ENCODE results near the gene IQCH.

IQCH gene

DNA sequence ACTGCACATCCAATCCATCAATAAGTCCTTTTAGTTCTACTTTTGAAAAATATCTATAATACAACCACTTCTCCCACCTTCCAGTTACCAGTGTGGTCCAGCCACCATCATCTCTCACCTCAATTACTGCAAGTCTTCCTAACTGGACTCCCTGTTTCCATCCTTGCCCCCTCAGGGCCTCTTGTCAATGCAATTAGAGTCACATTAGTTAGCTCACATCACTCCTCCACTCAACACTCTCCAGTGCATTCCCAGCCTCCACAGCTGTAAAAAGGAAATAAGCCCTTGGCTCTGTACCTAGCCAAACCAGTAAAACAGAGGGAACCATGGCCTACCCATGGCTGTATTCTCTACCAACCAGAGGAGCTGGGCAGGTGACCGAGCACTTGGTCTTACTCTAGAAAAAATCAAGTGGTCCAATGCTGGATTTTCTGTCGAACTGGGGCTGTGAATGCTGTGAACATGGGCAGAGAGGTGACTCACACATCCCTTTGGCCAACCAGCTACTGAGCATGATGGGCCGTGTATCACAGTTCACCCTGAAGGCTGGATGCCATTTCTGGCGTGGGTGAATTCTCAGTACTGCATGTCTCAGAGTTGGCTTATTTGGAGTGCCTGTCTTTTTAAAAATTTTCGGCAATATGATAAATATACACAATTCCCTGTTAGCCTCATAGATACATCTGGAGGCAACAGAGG is 203.9 kb downstream of the IQCH start:
- DNase-seq = no peak

DNA sequence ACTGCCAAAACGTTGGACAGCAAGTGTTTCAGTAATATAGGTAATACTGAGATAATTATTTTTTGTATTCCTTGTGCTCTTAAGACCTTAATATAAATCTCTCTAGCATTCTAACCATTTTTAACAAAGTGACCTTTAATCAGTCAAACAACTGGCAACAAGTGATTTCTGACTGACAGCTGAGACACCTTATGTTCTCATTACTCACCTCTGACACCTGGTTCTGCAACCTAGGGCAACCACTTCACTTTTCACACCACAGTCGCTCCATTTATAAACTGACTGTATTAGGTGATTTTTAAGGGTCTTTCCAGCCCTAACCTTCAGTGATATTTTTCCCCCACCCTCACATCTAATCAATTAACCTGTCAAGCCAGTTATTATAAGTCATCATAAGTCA is 205.9 kb downstream of the IQCH start:
- no peak for DNase-seq

GRCh38 chr15:67461735-67462134 is 207.1 kb downstream of the IQCH start:
- DNase-seq = no peak

GRCh38 chr15:67462875-67463274 is 208.3 kb downstream of the IQCH start:
- DNase-seq = no peak

DNA sequence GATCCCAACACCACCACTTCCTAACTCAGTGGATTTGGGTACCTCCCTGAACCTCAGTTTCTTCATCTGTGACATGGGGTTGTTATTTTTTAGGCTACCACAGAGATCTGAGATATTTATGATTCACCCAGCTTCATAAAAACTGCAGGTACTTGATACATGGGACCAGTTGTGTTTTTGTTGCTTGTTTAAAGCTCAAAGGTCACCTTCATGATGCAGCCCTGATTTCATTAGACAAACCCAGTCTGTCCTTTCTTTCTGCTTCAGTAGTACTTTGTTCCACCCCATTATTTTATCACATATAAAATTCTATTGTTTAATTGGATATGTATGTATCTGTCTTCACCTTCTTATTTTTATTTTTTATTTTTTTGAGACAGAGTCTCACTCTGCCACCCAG is 208.9 kb downstream of the IQCH start:
- no peak for DNase-seq

GRCh38 chr15:67465196-67465952 is 210.8 kb downstream of the IQCH start:
- no peak for DNase-seq

DNA sequence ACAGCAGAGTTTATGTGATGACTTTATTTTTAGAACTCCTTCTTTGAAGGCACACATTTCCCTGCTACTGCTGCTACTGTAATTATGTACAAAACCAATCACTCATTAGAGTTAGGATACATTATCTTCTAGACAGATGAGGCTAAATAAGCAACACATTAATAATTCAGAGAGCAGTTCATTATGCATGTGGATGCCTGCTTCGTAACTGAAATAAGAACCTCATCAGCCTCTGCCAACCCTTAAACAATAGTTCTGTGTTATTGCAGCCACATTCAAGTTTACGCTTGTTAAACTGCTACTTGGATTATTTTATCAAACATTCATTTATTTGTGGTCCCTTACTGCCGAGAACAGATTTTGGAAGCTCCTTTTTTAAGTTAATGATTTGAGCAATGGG is 213.8 kb downstream of the IQCH start:
- DNase-seq = no peak

DNA sequence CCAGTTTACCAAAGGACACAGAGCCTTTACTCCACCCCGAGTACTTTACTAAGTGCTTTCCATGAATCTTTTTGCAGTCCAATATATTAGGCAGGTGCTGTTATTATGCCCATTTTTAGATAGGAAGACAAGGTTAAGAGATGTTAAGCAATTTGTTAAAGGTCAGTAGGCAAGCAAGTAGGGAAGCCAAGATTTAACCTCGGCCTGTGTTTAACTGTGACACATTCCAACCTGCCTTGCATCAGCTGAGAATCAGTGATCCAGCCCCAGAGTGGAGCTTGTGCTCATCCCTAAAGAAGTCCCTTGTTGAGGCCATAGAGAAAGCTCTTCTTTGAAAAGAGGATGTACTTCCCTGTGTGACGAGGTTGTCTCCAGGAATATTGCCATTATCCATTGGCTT is 215.1 kb downstream of the IQCH start:
- DNase-seq = no peak

- DNase-seq = no peak
Measured at GRCh38 chr15:67472957-67473356, 218.4 kb downstream of the IQCH start.

DNA sequence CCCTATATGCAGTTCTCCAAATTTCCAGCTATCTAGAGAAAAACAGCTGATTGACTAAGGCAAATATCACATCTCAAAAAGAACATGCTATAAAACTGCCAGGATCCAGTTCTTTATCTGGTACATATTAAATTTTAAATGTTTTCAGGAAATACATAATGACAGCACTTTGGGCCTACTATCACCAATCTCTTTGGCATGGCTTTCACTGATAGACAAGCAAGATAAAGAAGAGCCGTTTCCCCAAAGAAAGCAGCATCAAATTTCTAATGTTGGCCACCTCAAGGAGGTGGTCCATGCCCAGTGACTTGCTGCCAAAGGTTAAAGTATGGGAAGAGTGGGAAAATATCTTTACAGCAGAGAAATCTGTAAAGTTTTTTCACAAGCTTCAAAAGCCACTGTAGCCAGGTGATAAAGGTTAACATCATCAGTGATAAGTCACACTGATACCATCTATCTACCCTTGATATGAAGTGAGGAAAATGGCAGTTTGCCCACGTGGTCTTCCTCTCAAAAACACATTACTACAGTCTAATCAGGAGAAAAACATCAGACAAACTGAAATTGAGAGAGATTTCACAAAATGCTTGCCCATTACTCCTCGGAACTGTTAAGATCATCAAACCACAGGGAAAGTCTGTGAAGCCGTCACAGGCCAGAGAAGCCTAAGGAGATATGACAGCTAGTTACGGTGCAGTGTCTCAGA is 220.0 kb downstream of the IQCH start:
- DNase-seq = no peak

DNA sequence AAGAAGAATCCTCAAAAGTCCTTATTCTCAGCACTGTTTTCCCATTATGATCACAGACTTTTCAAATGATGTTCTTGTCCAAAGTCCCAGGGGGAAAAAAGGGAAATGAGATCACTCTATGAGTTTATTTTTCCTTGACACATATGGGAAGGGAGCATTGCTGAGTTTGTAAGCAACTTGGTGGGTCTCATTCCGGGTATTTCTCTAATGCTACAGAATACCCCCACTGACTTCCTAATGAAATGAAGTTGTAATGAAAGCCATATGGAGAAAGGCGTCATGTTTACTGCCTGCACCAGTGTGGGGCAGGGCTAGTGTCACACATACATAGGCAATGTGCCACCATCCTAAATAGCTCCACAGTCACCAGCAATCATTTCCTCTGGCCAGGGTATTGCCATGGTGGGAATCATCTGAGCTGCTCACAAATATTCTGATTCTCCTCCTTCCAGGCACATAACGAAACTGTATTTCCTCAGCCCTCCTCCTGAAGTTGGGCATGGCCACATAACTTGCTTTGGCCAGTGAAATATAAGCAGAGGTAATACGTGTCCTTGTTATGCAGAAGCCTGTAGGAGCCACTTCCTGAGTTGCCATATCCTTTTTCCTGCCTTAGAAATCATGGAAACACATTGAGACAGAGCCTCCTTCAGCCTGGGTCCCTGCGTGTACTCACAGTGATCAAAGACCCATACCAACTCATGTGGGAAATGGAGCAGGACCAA is 225.4 kb downstream of the IQCH start:
- DNase-seq = no peak

DNA sequence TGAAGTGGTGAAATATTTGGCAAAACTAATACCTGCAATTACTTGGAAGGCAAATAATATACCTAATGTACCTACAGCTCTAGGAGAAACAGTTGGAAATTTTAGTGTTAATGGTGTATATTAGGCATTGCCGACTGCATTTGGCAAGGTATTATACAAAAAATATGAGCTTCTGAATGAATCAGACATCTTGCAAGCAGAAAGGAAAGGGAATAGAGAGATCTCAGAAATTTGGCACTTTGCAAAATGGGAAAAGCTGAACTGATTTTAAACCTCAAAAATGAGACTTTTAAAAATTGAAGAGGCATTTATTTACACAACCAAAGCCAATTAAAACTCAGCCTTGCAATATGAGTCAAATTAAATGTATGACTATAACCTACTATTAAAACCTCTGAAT is 226.2 kb downstream of the IQCH start:
- no peak for DNase-seq

- DNase-seq = no peak
Measured at GRCh38 chr15:67481680-67482079, 227.1 kb downstream of the IQCH start.

- DNase-seq = no peak
Measured at GRCh38 chr15:67495585-67495984, 241.0 kb downstream of the IQCH start.

DNA sequence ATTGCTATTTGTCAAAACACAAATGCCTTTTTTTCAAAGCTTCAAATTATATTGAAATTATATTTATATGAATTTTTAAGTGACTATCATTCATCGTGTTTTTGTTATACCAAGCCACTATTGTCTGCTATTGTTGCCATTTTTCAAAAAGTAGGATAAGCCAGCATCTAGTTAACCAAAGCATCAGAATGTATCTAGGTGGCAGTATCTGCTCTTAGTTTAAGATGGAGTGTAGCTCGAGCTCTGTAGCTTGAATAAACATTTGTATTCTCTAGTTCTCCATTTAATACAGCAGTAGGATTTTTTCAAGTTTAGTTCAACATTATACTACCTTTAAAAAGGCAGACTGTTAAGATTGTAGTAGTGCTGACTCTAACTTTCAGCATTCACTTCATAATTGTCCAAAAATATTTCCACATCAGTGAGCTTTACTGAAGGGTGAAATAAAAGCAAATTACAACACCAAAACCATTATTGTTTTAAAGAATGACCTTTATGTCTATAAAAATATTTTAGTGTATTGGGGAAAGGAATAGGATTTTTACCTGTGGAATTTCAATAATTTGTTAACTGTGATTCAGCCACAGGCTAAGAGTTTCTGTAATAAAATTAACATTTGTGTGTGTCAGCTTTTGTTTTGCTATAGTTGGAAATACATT is 246.7 kb downstream of the IQCH start:
- no peak for DNase-seq

GRCh38 chr15:67501836-67502461 is 247.4 kb downstream of the IQCH start:
- no peak for DNase-seq

GRCh38 chr15:67504056-67504455 is 249.5 kb downstream of the IQCH start:
- no peak for DNase-seq

- no peak for DNase-seq
Measured at GRCh38 chr15:67504796-67505195, 250.2 kb downstream of the IQCH start.

DNA sequence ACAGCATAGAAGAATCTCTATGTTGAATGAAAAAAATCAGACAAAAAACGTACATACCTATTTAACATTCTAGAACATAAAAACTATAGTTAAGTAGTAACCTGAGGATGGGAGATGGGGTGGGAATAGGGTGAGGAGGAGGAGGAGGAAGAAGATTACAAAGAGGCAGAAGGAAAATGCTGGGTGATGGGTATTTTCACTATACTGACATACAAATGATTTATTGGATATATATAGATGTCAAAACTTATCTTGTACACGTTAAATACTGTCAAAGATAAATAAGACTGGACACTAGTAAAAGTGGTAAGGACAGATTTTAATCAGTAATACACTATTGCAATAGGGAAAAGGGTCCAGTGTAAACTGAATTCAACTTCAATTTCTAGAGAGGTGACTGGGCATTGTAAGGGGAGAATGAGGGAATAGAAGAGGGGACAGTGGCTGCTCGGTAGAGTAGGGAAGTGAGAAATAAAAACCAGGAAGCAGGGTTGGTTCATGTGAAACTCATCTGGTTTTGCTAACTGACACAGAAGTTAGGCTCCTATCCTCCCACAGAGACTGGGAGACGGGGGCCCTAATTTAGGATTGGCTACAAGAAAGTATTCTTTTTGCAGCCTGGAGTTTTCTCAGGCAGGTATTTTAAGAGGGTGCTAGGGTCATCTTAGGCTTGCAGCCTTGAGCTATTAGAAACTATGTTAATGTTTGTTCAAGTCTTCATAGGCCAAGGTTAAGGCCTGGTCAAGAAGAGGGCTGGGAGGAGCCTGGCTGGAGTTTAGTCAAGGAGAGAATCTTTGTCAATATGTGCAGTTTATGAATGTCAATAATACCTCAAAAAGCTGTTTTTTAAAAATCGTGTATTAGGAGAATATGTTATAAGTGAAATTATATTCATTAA is 251.3 kb downstream of the IQCH start:
- DNase-seq = no peak

GRCh38 chr15:67506775-67507747 is 252.5 kb downstream of the IQCH start:
- no peak for DNase-seq

Measured in CD4-positive, alpha-beta T cell treated with Interleukin-17A for 4 hours (primary cell).